GM10248 (cell line): ENCODE data around the gene MMP3.

Experiments
- CTCF ChIA-PET: fragments of 300-600 bp; sonication (Branson Sonifier 250); formaldehyde crosslinking; extraction: SDS; loops from one replicate; lab custom pipeline; 2021; ENCODE audit warnings: antibody characterized with exemption; lab: Yijun Ruan, JAX
- POLR2A ChIA-PET: fragments of 350-650 bp; sonication (Branson Sonifier 250); formaldehyde crosslinking; extraction: SDS; loops from one replicate; lab custom pipeline; 2020; ENCODE audit warnings: antibody characterized with exemption; lab: Yijun Ruan, JAX
- DNase-seq: peaks from one replicate; pipeline ENCODE4 v3.0.0; 2012; ENCODE audit errors: extremely low spot score
- CTCF ChIP-seq: IDR thresholded peaks from 2 replicates; pipeline ENCODE4 v1.5.1; 2012; ENCODE audit warnings: mild to moderate bottlenecking, low read depth; ENCODE audit errors: extremely low read depth, missing control alignments, control extremely low read depth

Gene MMP3

GRCh38 chr11:102791271-102792036 lies 52.0 kb downstream of the MMP3 start:
- DNase-seq: no peak
- TF ChIP-seq CTCF: no peak
- CTCF ChIA-PET: interaction anchor here (1.0 to 2.4 kb wide), 2 partner anchors 8 to 11 kb away, joined by 3 to 9 read pairs; partner anchors contain the start of gene MMP10
- POLR2A ChIA-PET: no interaction called here

- TF ChIP-seq CTCF: no peak
Observed at GRCh38 chr11:102788334-102788995, 54.9 kb downstream of the MMP3 start.

More at GRCh38 chr11:102788334-102788995, 54.9 kb downstream of the MMP3 start:
- ChIA-PET CTCF (no interaction called here), POLR2A (no interaction called here)
- no peak for DNase-seq
